ENCODE measurements around the gene UST. TPM values are rescaled to one million over a fixed set of nuclear protein-coding genes. Genes with fewer than 3 reads are reported as not detected.

UST gene
- polyA plus RNA-seq, 1 donor from 2014 or later, result 7.5 TPM

- Histone ChIP-seq H3K36me3 (ENCODE audit: insufficient read depth, low read length) (no peaks in the 10 kb centered on the region), H3K4me3 (ENCODE audit: low read length) (no peak overlapping the region), H3K27me3 (ENCODE audit: insufficient read depth, low read depth, low read length) (no peaks in the 10 kb centered on the region), H3K4me2 (ENCODE audit: low read length) (no peak overlapping the region), H3K9me3 (ENCODE audit: low read length) (no peaks in the 10 kb centered on the region), H3K9ac (ENCODE audit: low read length) (no peak overlapping the region), H3K9me2 (ENCODE audit: insufficient read depth, low read length) (no peaks in the 10 kb centered on the region), H4K20me1 (ENCODE audit: insufficient read depth) (no peaks in the 10 kb centered on the region), H2AFZ (ENCODE audit: low read depth, low read length) (no peak overlapping the region), H3F3A (ENCODE audit: insufficient read depth, low read length, poor library complexity, severe bottlenecking) (no peaks in the 10 kb centered on the region), H3K79me2 (replicated peaks; ENCODE audit: insufficient read depth, low read length) (no peaks in the 10 kb centered on the region), H3K27ac (ENCODE audit: low read length) (no peak overlapping the region)
- TF ChIP-seq CTCF (IDR thresholded peaks at IDR 0.05; ENCODE audit: poor library complexity, severe bottlenecking) (no peak), TAF1 (IDR thresholded peaks at IDR 0.05; ENCODE audit: low read depth) (no peak), SMC3 (conservative IDR thresholded peaks at IDR 0.05; ENCODE audit: poor library complexity) (no peak), REST (IDR thresholded peaks at IDR 0.05; ENCODE audit: borderline replicate concordance) (no peak), RAD21 (conservative IDR thresholded peaks at IDR 0.05) (no peak)
Measured at GRCh38 chr6:148944608-148945007, 197.8 kb downstream of the UST start.

- H3K9ac ChIP-seq (ENCODE audit: low read length), result no peak overlapping the region
- no peak for TF ChIP-seq TAF1 (IDR thresholded peaks at IDR 0.05; ENCODE audit: low read depth)
- no peak for TF ChIP-seq REST (IDR thresholded peaks at IDR 0.05; ENCODE audit: borderline replicate concordance)
- TF ChIP-seq POLR2AphosphoS5 (IDR thresholded peaks at IDR 0.05), result no peak
- no peak for TF ChIP-seq MXI1 (conservative IDR thresholded peaks at IDR 0.05; ENCODE audit: poor library complexity, severe bottlenecking)
- no peak for TF ChIP-seq EZH2 (IDR thresholded peaks at IDR 0.05; ENCODE audit: borderline replicate concordance, insufficient read depth, low read length, poor library complexity, severe bottlenecking)
- TF ChIP-seq SMC3 (conservative IDR thresholded peaks at IDR 0.05; ENCODE audit: poor library complexity), result no peak
- no peak for TF ChIP-seq EP300 (conservative IDR thresholded peaks at IDR 0.05; ENCODE audit: poor library complexity, severe bottlenecking)
- no peak for TF ChIP-seq CTCF (IDR thresholded peaks at IDR 0.05; ENCODE audit: poor library complexity, severe bottlenecking)
- TF ChIP-seq RAD21 (conservative IDR thresholded peaks at IDR 0.05), result no peak
Measured at GRCh38 chr6:148945301-148946021, 198.6 kb downstream of the UST start.

More at GRCh38 chr6:148945301-148946021, 198.6 kb downstream of the UST start:
- no peaks in the 10 kb centered on the region for H3K27me3 ChIP-seq (ENCODE audit: insufficient read depth, low read depth, low read length)
- no peak overlapping the region for H3K4me3 ChIP-seq (ENCODE audit: low read length)
- no peaks in the 10 kb centered on the region for H3F3A ChIP-seq (ENCODE audit: insufficient read depth, low read length, poor library complexity, severe bottlenecking)
- H3K9me2 ChIP-seq (ENCODE audit: insufficient read depth, low read length), result no peaks in the 10 kb centered on the region
- no peaks in the 10 kb centered on the region for H3K79me2 ChIP-seq (replicated peaks; ENCODE audit: insufficient read depth, low read length)
- no peak overlapping the region for H3K27ac ChIP-seq (ENCODE audit: low read length)
- H3K9me3 ChIP-seq (ENCODE audit: low read length), result no peaks in the 10 kb centered on the region
- no peaks in the 10 kb centered on the region for H4K20me1 ChIP-seq (ENCODE audit: insufficient read depth)
- no peaks in the 10 kb centered on the region for H3K36me3 ChIP-seq (ENCODE audit: insufficient read depth, low read length)
- no peak overlapping the region for H2AFZ ChIP-seq (ENCODE audit: low read depth, low read length)
- H3K4me2 ChIP-seq (ENCODE audit: low read length), result no peak overlapping the region
